ENCODE measurements around the gene CPN2. TPM values are rescaled to one million over a fixed set of nuclear protein-coding genes. Genes with fewer than 3 reads are reported as not detected.

The CPN2 gene
- total RNA-seq, 2 experiments from 2014 or later: not detected

GRCh38 chr3:194351952-194352536 is 916 bp upstream of the CPN2 start:
- Mint-ChIP-seq H3K9me3 (no peaks in the 10 kb centered on the region), H3K4me1 (no peaks in the 10 kb centered on the region), H3K27me3 (no peaks in the 10 kb centered on the region), H3K36me3 (no peaks in the 10 kb centered on the region), H3K4me3 (no peak overlapping the region), H3K27ac (no peak overlapping the region)
- no peak for DNase-seq

GRCh38 chr3:194350726-194351071 is 429 bp downstream of the CPN2 start:
- H3K27me3 Mint-ChIP-seq: no peaks in the 10 kb centered on the region
- H3K27ac Mint-ChIP-seq: no peak overlapping the region

GRCh38 chr3:194348354-194348753 is 2.8 kb downstream of the CPN2 start:
- Mint-ChIP-seq H3K27me3 (peaks cover 5% of the 10 kb centered on the region), H3K4me3 (no peak overlapping the region), H3K27ac (no peak overlapping the region), H3K9me3 (no peaks in the 10 kb centered on the region), H3K4me1 (peaks cover 5% of the 10 kb centered on the region), H3K36me3 (no peaks in the 10 kb centered on the region)
- DNase-seq: no peak

More at GRCh38 chr3:194350726-194351071, 429 bp downstream of the CPN2 start:
- Mint-ChIP-seq H3K9me3 (no peaks in the 10 kb centered on the region), H3K4me3 (no peak overlapping the region), H3K36me3 (no peaks in the 10 kb centered on the region), H3K4me1 (no peaks in the 10 kb centered on the region)
- no peak for DNase-seq

- H3K27ac Mint-ChIP-seq: no peak overlapping the region
- H3K27me3 Mint-ChIP-seq: peaks cover 11% of the 10 kb centered on the region
- H3K9me3 Mint-ChIP-seq: no peaks in the 10 kb centered on the region
- H3K4me1 Mint-ChIP-seq: peaks cover 5% of the 10 kb centered on the region
- H3K4me3 Mint-ChIP-seq: no peak overlapping the region
- DNase-seq: no peak
- H3K36me3 Mint-ChIP-seq: no peaks in the 10 kb centered on the region
Measured at GRCh38 chr3:194346621-194347020, 4.5 kb downstream of the CPN2 start.

GRCh38 chr3:194346035-194346434 is 5.1 kb downstream of the CPN2 start:
- Mint-ChIP-seq H3K4me1 (peaks cover 5% of the 10 kb centered on the region), H3K27me3 (peaks cover 11% of the 10 kb centered on the region), H3K4me3 (no peak overlapping the region), H3K36me3 (no peaks in the 10 kb centered on the region), H3K9me3 (no peaks in the 10 kb centered on the region), H3K27ac (no peak overlapping the region)
- DNase-seq: no peak

- Mint-ChIP-seq H3K27ac (no peak overlapping the region), H3K27me3 (peaks cover 11% of the 10 kb centered on the region), H3K4me1 (peaks cover 5% of the 10 kb centered on the region), H3K36me3 (no peaks in the 10 kb centered on the region), H3K4me3 (no peak overlapping the region), H3K9me3 (no peaks in the 10 kb centered on the region)
- DNase-seq: peak; percentile 64
Measured at GRCh38 chr3:194344012-194344411, 7.1 kb downstream of the CPN2 start.

GRCh38 chr3:194343561-194343893 is 7.6 kb downstream of the CPN2 start:
- DNase-seq: no peak
- H3K4me3 Mint-ChIP-seq: no peak overlapping the region
- peaks cover 11% of the 10 kb centered on the region for H3K27me3 Mint-ChIP-seq
- H3K9me3 Mint-ChIP-seq: no peaks in the 10 kb centered on the region
- peaks cover 5% of the 10 kb centered on the region for H3K4me1 Mint-ChIP-seq
- no peaks in the 10 kb centered on the region for H3K36me3 Mint-ChIP-seq
- no peak overlapping the region for H3K27ac Mint-ChIP-seq

GRCh38 chr3:194342861-194343560 is 8.1 kb downstream of the CPN2 start:
- H3K36me3 Mint-ChIP-seq: no peaks in the 10 kb centered on the region
- H3K4me3 Mint-ChIP-seq: no peak overlapping the region
- H3K4me1 Mint-ChIP-seq: peaks cover 5% of the 10 kb centered on the region
- H3K27ac Mint-ChIP-seq: no peak overlapping the region
- H3K27me3 Mint-ChIP-seq: peaks cover 11% of the 10 kb centered on the region
- no peaks in the 10 kb centered on the region for H3K9me3 Mint-ChIP-seq
- DNase-seq: no peak

GRCh38 chr3:194340757-194341400 is 10.2 kb downstream of the CPN2 start:
- Mint-ChIP-seq H3K4me3 (no peak overlapping the region), H3K36me3 (no peaks in the 10 kb centered on the region), H3K27ac (no peak overlapping the region), H3K9me3 (no peaks in the 10 kb centered on the region), H3K4me1 (peaks cover 5% of the 10 kb centered on the region), H3K27me3 (peaks cover 11% of the 10 kb centered on the region)
- DNase-seq: no peak

GRCh38 chr3:194339840-194340239 is 11.3 kb downstream of the CPN2 start:
- H3K4me1 Mint-ChIP-seq: peaks cover 5% of the 10 kb centered on the region
- H3K27ac Mint-ChIP-seq: no peak overlapping the region
- H3K4me3 Mint-ChIP-seq: no peak overlapping the region
- H3K27me3 Mint-ChIP-seq: peaks cover 11% of the 10 kb centered on the region
- H3K36me3 Mint-ChIP-seq: no peaks in the 10 kb centered on the region
- no peaks in the 10 kb centered on the region for H3K9me3 Mint-ChIP-seq
- no peak for DNase-seq

GRCh38 chr3:194339356-194339755 is 11.8 kb downstream of the CPN2 start:
- H3K27ac Mint-ChIP-seq: no peak overlapping the region
- DNase-seq: no peak
- peaks cover 5% of the 10 kb centered on the region for H3K4me1 Mint-ChIP-seq
- H3K9me3 Mint-ChIP-seq: no peaks in the 10 kb centered on the region
- no peaks in the 10 kb centered on the region for H3K36me3 Mint-ChIP-seq
- H3K27me3 Mint-ChIP-seq: peaks cover 7% of the 10 kb centered on the region
- H3K4me3 Mint-ChIP-seq: no peak overlapping the region

- Mint-ChIP-seq H3K4me1 (peaks cover 2% of the 10 kb centered on the region), H3K9me3 (no peaks in the 10 kb centered on the region), H3K27ac (no peak overlapping the region), H3K36me3 (no peaks in the 10 kb centered on the region), H3K27me3 (peaks cover 15% of the 10 kb centered on the region), H3K4me3 (no peak overlapping the region)
- no peak for DNase-seq
Measured at GRCh38 chr3:194337965-194338753, 13.0 kb downstream of the CPN2 start.

GRCh38 chr3:194336601-194337355 is 14.3 kb downstream of the CPN2 start:
- Mint-ChIP-seq H3K36me3 (no peaks in the 10 kb centered on the region), H3K4me3 (no peak overlapping the region), H3K4me1 (peaks cover 2% of the 10 kb centered on the region), H3K27me3 (peaks cover 22% of the 10 kb centered on the region), H3K27ac (no peak overlapping the region), H3K9me3 (no peaks in the 10 kb centered on the region)
- DNase-seq: no peak

- Mint-ChIP-seq H3K4me3 (no peak overlapping the region), H3K36me3 (no peaks in the 10 kb centered on the region), H3K4me1 (peaks cover 2% of the 10 kb centered on the region), H3K27ac (no peak overlapping the region), H3K9me3 (no peaks in the 10 kb centered on the region), H3K27me3 (peaks cover 26% of the 10 kb centered on the region)
- no peak for DNase-seq
Measured at GRCh38 chr3:194333981-194334320, 17.2 kb downstream of the CPN2 start.
